Measurements from ENCODE around the gene LRRC4C. TPM values are rescaled to one million over a fixed set of nuclear protein-coding genes. Genes with fewer than 3 reads are reported as not detected.

The LRRC4C gene
- total RNA-seq, 1 donor from 2014 or later: 1.5 TPM

- DNase-seq (ENCODE audit: low read depth): no peak
- no peaks in the 10 kb centered on the region for H3K36me3 ChIP-seq (ENCODE audit: control insufficient read depth, insufficient read depth, low read length)
- no peak overlapping the region for H3K4me3 ChIP-seq (ENCODE audit: low read depth, low read length)
- TF ChIP-seq CTCF (IDR thresholded peaks at IDR 0.05; ENCODE audit: insufficient read depth, low read length, poor library complexity, severe bottlenecking): no peak
- no peaks in the 10 kb centered on the region for H3K27me3 ChIP-seq (ENCODE audit: control insufficient read depth, insufficient read depth, low read length)
These were observed 1212.5 kb downstream of the LRRC4C start for GRCh38 chr11:40246983-40247382.

- no peak for DNase-seq (ENCODE audit: low read depth)
- H3K36me3 ChIP-seq (ENCODE audit: control insufficient read depth, insufficient read depth, low read length): no peaks in the 10 kb centered on the region
- H3K27me3 ChIP-seq (ENCODE audit: control insufficient read depth, insufficient read depth, low read length): no peaks in the 10 kb centered on the region
- TF ChIP-seq CTCF (IDR thresholded peaks at IDR 0.05; ENCODE audit: insufficient read depth, low read length, poor library complexity, severe bottlenecking): no peak
- H3K4me3 ChIP-seq (ENCODE audit: low read depth, low read length): no peak overlapping the region
These were observed 1217.9 kb downstream of the LRRC4C start for GRCh38 chr11:40241524-40242051.

- Histone ChIP-seq H3K4me3 (ENCODE audit: low read depth, low read length) (no peak overlapping the region), H3K27me3 (ENCODE audit: control insufficient read depth, insufficient read depth, low read length) (no peaks in the 10 kb centered on the region), H3K36me3 (ENCODE audit: control insufficient read depth, insufficient read depth, low read length) (no peaks in the 10 kb centered on the region)
- TF ChIP-seq CTCF (IDR thresholded peaks at IDR 0.05; ENCODE audit: insufficient read depth, low read length, poor library complexity, severe bottlenecking): no peak
- DNase-seq (ENCODE audit: low read depth): no peak
These were observed 1219.2 kb downstream of the LRRC4C start for GRCh38 chr11:40240284-40240683.

- no peak for DNase-seq (ENCODE audit: low read depth)
- no peak overlapping the region for H3K4me3 ChIP-seq (ENCODE audit: low read depth, low read length)
- TF ChIP-seq CTCF (IDR thresholded peaks at IDR 0.05; ENCODE audit: insufficient read depth, low read length, poor library complexity, severe bottlenecking): no peak
- H3K36me3 ChIP-seq (ENCODE audit: control insufficient read depth, insufficient read depth, low read length): no peaks in the 10 kb centered on the region
- H3K27me3 ChIP-seq (ENCODE audit: control insufficient read depth, insufficient read depth, low read length): no peaks in the 10 kb centered on the region
These were observed 1222.9 kb downstream of the LRRC4C start for GRCh38 chr11:40236526-40236925.

- Histone ChIP-seq H3K36me3 (ENCODE audit: control insufficient read depth, insufficient read depth, low read length) (no peaks in the 10 kb centered on the region), H3K27me3 (ENCODE audit: control insufficient read depth, insufficient read depth, low read length) (no peaks in the 10 kb centered on the region), H3K4me3 (ENCODE audit: low read depth, low read length) (no peak overlapping the region)
- DNase-seq (ENCODE audit: low read depth): no peak
- TF ChIP-seq CTCF (IDR thresholded peaks at IDR 0.05; ENCODE audit: insufficient read depth, low read length, poor library complexity, severe bottlenecking): no peak
These were observed 1223.6 kb downstream of the LRRC4C start for GRCh38 chr11:40235841-40236240.

- no peaks in the 10 kb centered on the region for H3K27me3 ChIP-seq (ENCODE audit: control insufficient read depth, insufficient read depth, low read length)
- no peak overlapping the region for H3K4me3 ChIP-seq (ENCODE audit: low read depth, low read length)
- DNase-seq (ENCODE audit: low read depth): no peak
- H3K36me3 ChIP-seq (ENCODE audit: control insufficient read depth, insufficient read depth, low read length): no peaks in the 10 kb centered on the region
- TF ChIP-seq CTCF (IDR thresholded peaks at IDR 0.05; ENCODE audit: insufficient read depth, low read length, poor library complexity, severe bottlenecking): no peak
These were observed 1228.6 kb downstream of the LRRC4C start for GRCh38 chr11:40230821-40231220.

Data from kidney epithelial cell (primary cell).